Neuronal stem cell (in vitro differentiated cells): ENCODE results near the gene ADRA1B.

Source experiments
- DNase-seq: peaks from one replicate; pipeline ENCODE4 v3.0.0-alpha.2; 2013; ENCODE audit warnings: low spot score
- H2AFZ ChIP-seq: one replicate; pipeline ENCODE4 v1.6.1; 2013; ENCODE audit warnings: mild to moderate bottlenecking, low read length, inconsistent platforms
- H2AK5ac ChIP-seq: 2 replicates; pipeline ENCODE4 v1.6.1; 2013; ENCODE audit warnings: low read depth, mild to moderate bottlenecking, inconsistent platforms, low read length, moderate library complexity, mixed read lengths
- H2BK120ac ChIP-seq: 2 replicates; pipeline ENCODE4 v1.6.1; 2013; ENCODE audit warnings: low read depth, mild to moderate bottlenecking, inconsistent platforms, low read length, moderate library complexity, mixed read lengths
- H2BK12ac ChIP-seq: one replicate; pipeline ENCODE4 v1.6.1; 2013; ENCODE audit warnings: low read length, inconsistent platforms
- H2BK15ac ChIP-seq: 2 replicates; pipeline ENCODE4 v1.6.1; 2013; ENCODE audit warnings: mild to moderate bottlenecking, low read length, inconsistent platforms, mixed read lengths
- H2BK5ac ChIP-seq: one replicate; pipeline ENCODE4 v1.6.1; 2013; ENCODE audit warnings: inconsistent platforms, mild to moderate bottlenecking, low read length, moderate library complexity
- H3K14ac ChIP-seq: one replicate; pipeline ENCODE4 v1.6.1; 2013; ENCODE audit warnings: low read length, inconsistent platforms
- H3K18ac ChIP-seq: 2 replicates; pipeline ENCODE4 v1.6.1; 2013; ENCODE audit warnings: low read length, inconsistent platforms
- H3K23ac ChIP-seq: 2 replicates; pipeline ENCODE4 v1.6.1; 2013; ENCODE audit warnings: low read depth, mild to moderate bottlenecking, mixed read lengths, low read length, inconsistent platforms; ENCODE audit not compliant: poor library complexity
- H3K27ac ChIP-seq: replicated peaks from 3 replicates; pipeline ENCODE4 v1.5.1; 2013; ENCODE audit warnings: low read length, inconsistent platforms
- H3K27me3 ChIP-seq, 3 experiments: 2 replicates each; pipeline ENCODE4 v1.6.1; 2013; ENCODE audit warnings: low read length in 3 of 3, mild to moderate bottlenecking in 2 of 3, inconsistent platforms in 1 of 3, low read depth in 1 of 3, mixed read lengths in 1 of 3, moderate library complexity in 1 of 3; ENCODE audit not compliant: control insufficient read depth in 3 of 3, insufficient read depth in 3 of 3
- H3K36me3 ChIP-seq, 2 donors: replicated peaks in 1 of 2; 2 replicates each; pipeline ENCODE4 v1.6.1; 2013; ENCODE audit warnings: low read length in 2 of 2; ENCODE audit not compliant: control insufficient read depth in 2 of 2, insufficient read depth in 2 of 2
- H3K4ac ChIP-seq: 2 replicates; pipeline ENCODE4 v1.6.1; 2013; ENCODE audit warnings: inconsistent platforms, mild to moderate bottlenecking, low read length, moderate library complexity
- H3K4me1 ChIP-seq, 2 donors: 1 replicate in 1 of 2; 2 replicates in 1 of 2; pipeline ENCODE4 v1.6.1; 2013; ENCODE audit warnings: low read length in 2 of 2, low read depth in 1 of 2; ENCODE audit not compliant: control insufficient read depth in 2 of 2, insufficient read depth in 1 of 2
- H3K4me2 ChIP-seq: one replicate; pipeline ENCODE4 v1.6.1; 2013; ENCODE audit warnings: mild to moderate bottlenecking, low read length, inconsistent platforms; ENCODE audit not compliant: insufficient read depth, poor library complexity, severe bottlenecking
- H3K4me3 ChIP-seq, 2 donors: 2 replicates each; pipeline ENCODE4 v1.5.1; 2013; ENCODE audit warnings: low read length in 2 of 2, mild to moderate bottlenecking in 2 of 2, inconsistent platforms in 1 of 2, moderate library complexity in 1 of 2
- H3K79me1 ChIP-seq: one replicate; pipeline ENCODE4 v1.6.1; 2013; ENCODE audit warnings: low read depth, mild to moderate bottlenecking, inconsistent platforms, low read length, moderate library complexity
- H3K9ac ChIP-seq: one replicate; pipeline ENCODE4 v1.6.1; 2013; ENCODE audit warnings: mild to moderate bottlenecking, low read depth, low read length, inconsistent platforms; ENCODE audit not compliant: poor library complexity
- H3K9me3 ChIP-seq, 2 donors: replicated peaks in 1 of 2; 2 replicates each; pipeline versions ENCODE3 to v1.6.1; 2013; ENCODE audit warnings: low read length in 2 of 2, mild to moderate bottlenecking in 2 of 2, inconsistent platforms in 1 of 2, low read depth in 1 of 2, mixed read lengths in 1 of 2, moderate library complexity in 1 of 2; ENCODE audit not compliant: control insufficient read depth in 2 of 2, insufficient read depth in 1 of 2
- H4K8ac ChIP-seq: one replicate; pipeline ENCODE4 v1.6.1; 2013; ENCODE audit warnings: low read depth, mild to moderate bottlenecking, inconsistent platforms, low read length, moderate library complexity
- H4K91ac ChIP-seq: one replicate; pipeline ENCODE4 v1.6.1; 2013; ENCODE audit warnings: low read length, low read depth, mild to moderate bottlenecking, inconsistent platforms; ENCODE audit not compliant: poor library complexity
- WGBS, 2 donors: extraction: QIAGEN DNeasy Blood & Tissue Kit; methylation state at CpG; one replicate each; pipeline ENCODE4 v1.1.7; 2013; ENCODE audit warnings: missing lambda C conversion rate in 2 of 2, mixed read lengths in 1 of 2; ENCODE audit not compliant: insufficient read length in 2 of 2, insufficient replicate concordance in 1 of 2; ENCODE audit errors: extremely low coverage in 2 of 2; 5-methylcytosine and 5-hydroxymethylcytosine counted together

Gene ADRA1B

GRCh38 chr5:159945359-159945758 lies 29.1 kb downstream of the ADRA1B start:
- Histone ChIP-seq H3K18ac (no peak overlapping the region), H3K23ac (no peak overlapping the region), H3K79me1 (no peaks in the 10 kb centered on the region), H3K9me3 (no peaks in the 10 kb centered on the region), H3K4me1 (no peaks in the 10 kb centered on the region), H2BK5ac (no peak overlapping the region), H4K8ac (no peak overlapping the region), H2AK5ac (no peak overlapping the region), H2AFZ (no peak overlapping the region), H2BK120ac (no peak overlapping the region), H2BK12ac (no peak overlapping the region), H3K4me2 (no peak overlapping the region), H2BK15ac (no peak overlapping the region), H3K4me3 (no peak overlapping the region), H4K91ac (no peak overlapping the region), H3K14ac (no peak overlapping the region), H3K9ac (no peak overlapping the region), H3K4ac (no peak overlapping the region), H3K36me3 (no peaks in the 10 kb centered on the region), H3K27me3 (no peaks in the 10 kb centered on the region), H3K27ac (no peak overlapping the region)
- DNase-seq = no peak
- WGBS, 2 donors = no CpG with 5 or more reads among the region's 2 CpGs

- H3K18ac ChIP-seq = no peak overlapping the region
- H3K14ac ChIP-seq = no peak overlapping the region
- H3K9ac ChIP-seq = no peak overlapping the region
- H3K4me2 ChIP-seq = no peak overlapping the region
- no peak overlapping the region for H2BK5ac ChIP-seq
- H2BK15ac ChIP-seq = no peak overlapping the region
- peaks cover 0 to 3% of the 10 kb centered on the region in 2 donors for H3K4me1 ChIP-seq
- no peaks in the 10 kb centered on the region for H3K36me3 ChIP-seq
- H4K91ac ChIP-seq = no peak overlapping the region
- H3K23ac ChIP-seq = no peak overlapping the region
- no peak overlapping the region for H2AFZ ChIP-seq
- no peak overlapping the region for H2AK5ac ChIP-seq
- WGBS, 2 donors = no CpG with 5 or more reads among the region's 9 CpGs
- peaks cover 0 to 3% (median 0%) of the 10 kb centered on the region in 3 experiments for H3K27me3 ChIP-seq
- H3K9me3 ChIP-seq = no peaks in the 10 kb centered on the region
- no peak overlapping the region for H4K8ac ChIP-seq
- DNase-seq = no peak
- H3K27ac ChIP-seq = no peak overlapping the region
- no peaks in the 10 kb centered on the region for H3K79me1 ChIP-seq
- no peak overlapping the region for H2BK120ac ChIP-seq
- H2BK12ac ChIP-seq = no peak overlapping the region
- no peak overlapping the region for H3K4ac ChIP-seq
- no peak overlapping the region for H3K4me3 ChIP-seq
Measured at GRCh38 chr5:159947708-159948358, 31.6 kb downstream of the ADRA1B start.

GRCh38 chr5:159951387-159951786 lies 35.1 kb downstream of the ADRA1B start:
- H2BK15ac ChIP-seq = no peak overlapping the region
- H3K36me3 ChIP-seq = no peaks in the 10 kb centered on the region
- H2BK12ac ChIP-seq = no peak overlapping the region
- H3K4ac ChIP-seq = no peak overlapping the region
- peaks cover 0 to 7% of the 10 kb centered on the region in 2 donors for H3K4me1 ChIP-seq
- H2BK5ac ChIP-seq = no peak overlapping the region
- H3K18ac ChIP-seq = peak overlapping the region; percentile 39
- no peak for DNase-seq
- H3K27ac ChIP-seq = no peak overlapping the region
- peak overlapping the region; percentile 23 for H2AFZ ChIP-seq
- H3K9ac ChIP-seq = no peak overlapping the region
- H3K4me3 ChIP-seq = no peak overlapping the region
- WGBS, 2 donors = no CpG with 5 or more reads among the region's 10 CpGs
- H3K4me2 ChIP-seq = no peak overlapping the region
- H3K27me3 ChIP-seq = peaks cover 0 to 8% (median 0%) of the 10 kb centered on the region in 3 experiments
- H3K14ac ChIP-seq = no peak overlapping the region
- no peak overlapping the region for H3K23ac ChIP-seq
- H3K79me1 ChIP-seq = no peaks in the 10 kb centered on the region
- no peak overlapping the region for H2BK120ac ChIP-seq
- H3K9me3 ChIP-seq = no peaks in the 10 kb centered on the region
- no peak overlapping the region for H2AK5ac ChIP-seq
- H4K8ac ChIP-seq = no peak overlapping the region
- no peak overlapping the region for H4K91ac ChIP-seq

GRCh38 chr5:159951834-159952233 lies 35.6 kb downstream of the ADRA1B start:
- Histone ChIP-seq H3K79me1 (no peaks in the 10 kb centered on the region), H3K18ac (no peak overlapping the region), H3K4me2 (no peak overlapping the region), H2BK120ac (no peak overlapping the region), H3K4ac (no peak overlapping the region), H3K23ac (no peak overlapping the region), H2AFZ (peak overlapping the region; percentile 23), H2BK12ac (no peak overlapping the region), H3K9me3 (no peaks in the 10 kb centered on the region), H4K91ac (no peak overlapping the region), H3K4me3 (no peak overlapping the region), H3K14ac (no peak overlapping the region), H3K27ac (no peak overlapping the region), H3K4me1 (peaks cover 0 to 7% of the 10 kb centered on the region in 2 donors), H2AK5ac (no peak overlapping the region), H3K27me3 (peaks cover 0 to 8% (median 0%) of the 10 kb centered on the region in 3 experiments), H4K8ac (no peak overlapping the region), H2BK5ac (no peak overlapping the region), H3K36me3 (no peaks in the 10 kb centered on the region), H2BK15ac (no peak overlapping the region), H3K9ac (no peak overlapping the region)
- WGBS, 2 donors = no CpG with 5 or more reads among the region's 3 CpGs
- no peak for DNase-seq
